ENCODE data around the gene ANLN. TPM values are rescaled to one million over a fixed set of nuclear protein-coding genes. Genes with fewer than 3 reads are reported as not detected.

ANLN gene
- total RNA-seq, 1 experiment from 2014 or later = 130 TPM

DNA sequence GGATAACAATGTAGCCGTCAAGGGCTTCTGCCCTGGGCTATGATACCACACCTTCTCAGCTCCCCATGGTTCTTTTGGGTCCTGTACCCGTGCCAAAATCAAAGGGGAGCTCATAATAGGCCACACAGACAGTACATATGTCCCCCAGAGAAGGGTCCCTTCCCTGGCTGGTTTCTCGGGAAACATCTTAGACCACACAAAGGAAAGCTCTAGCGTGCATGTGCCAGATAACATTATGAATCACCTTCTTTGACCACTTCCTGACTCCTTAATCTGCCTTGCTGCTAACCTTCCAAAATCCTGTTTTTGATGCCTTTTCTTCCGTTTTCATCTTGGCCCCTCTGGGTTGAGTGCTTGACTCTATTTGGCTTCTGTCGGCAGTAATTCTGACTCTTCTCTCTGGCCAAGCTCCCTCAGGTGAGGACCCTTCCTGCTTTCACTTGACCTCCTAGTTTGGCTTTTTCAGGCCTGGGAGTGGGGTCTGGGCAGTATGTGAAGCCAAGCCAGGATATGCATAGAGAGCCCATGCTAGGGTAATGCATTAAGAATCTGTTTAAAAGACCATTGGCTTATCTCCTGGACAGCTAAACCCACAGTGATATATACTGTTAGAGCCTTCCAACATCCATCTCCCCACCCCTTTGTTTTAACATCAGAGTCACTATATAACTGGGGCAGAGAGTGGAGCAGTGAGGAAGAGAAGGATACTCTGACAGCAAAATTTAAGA is 84.8 kb downstream of the ANLN start:
- no TSS peak for BruUV-seq (replicated peaks)
- peak overlapping the region; percentile 36 for H2AFZ ChIP-seq (ENCODE audit: low read depth, low read length, poor library complexity, severe bottlenecking)
- CTCF ChIA-PET = interaction anchor here (0.9 to 5.3 kb wide), 3 partner anchors 13 to 726 kb away, joined by 3 to 43 read pairs (median 5); no protein-coding TSS in a partner anchor
- POLR2A ChIA-PET = no interaction called here
- H3K9ac ChIP-seq (ENCODE audit: low read length) = no peak overlapping the region
- no peaks in the 10 kb centered on the region for H3K9me2 ChIP-seq (ENCODE audit: insufficient read depth)
- no peaks in the 10 kb centered on the region for H3K36me3 ChIP-seq (ENCODE audit: control insufficient read depth in 1 of 2, insufficient read depth in 2 of 2, low read length in 2 of 2)
- H3K4me3 ChIP-seq (replicated peaks in 1 of 2; ENCODE audit: low read depth in 1 of 2, low read length in 2 of 2) = no peak overlapping the region
- no peaks in the 10 kb centered on the region for H3K79me2 ChIP-seq (ENCODE audit: insufficient read depth, low read length)
- intact Hi-C loops (cut with micrococcal nuclease) = no loop called here
- RAD21 ChIA-PET (ENCODE audit: low non-redundant PET in 1 of 2, low total read pairs in 2 of 2, uncharacterized antibody in 2 of 2, unreplicated experiment in 2 of 2) = interaction anchor here (1.0 to 1.5 kb wide), 2 partner anchors 13 to 724 kb away, joined by 4 read pairs; no protein-coding TSS in a partner anchor
- no peak overlapping the region for H3K27ac ChIP-seq (ENCODE audit: low read depth, low read length)
- no peak overlapping the region for H3K4me2 ChIP-seq (ENCODE audit: low read length)
- H3K9me3 ChIP-seq (ENCODE audit: control insufficient read depth in 1 of 2, insufficient read depth in 1 of 2, low read depth in 1 of 2, low read length in 2 of 2) = no peaks in the 10 kb centered on the region
- TF ChIP-seq RAD21 (IDR thresholded peaks at IDR 0.05; ENCODE audit: low read depth) (no peak), ELF1 (IDR thresholded peaks at IDR 0.05; ENCODE audit: borderline replicate concordance, low read depth) (no peak), EZH2phosphoT487 (IDR thresholded peaks at IDR 0.05; ENCODE audit: borderline replicate concordance) (no peak), CEBPB (IDR thresholded peaks at IDR 0.05; ENCODE audit: low read depth) (no peak), SP1 (IDR thresholded peaks at IDR 0.05; ENCODE audit: low read depth) (no peak), POLR2A (IDR thresholded peaks at IDR 0.05; ENCODE audit: borderline replicate concordance, extremely low read depth, insufficient read depth, insufficient read length) (no peak), FOSL1 (IDR thresholded peaks at IDR 0.05; ENCODE audit: low read depth) (no peak), ZFX (IDR thresholded peaks at IDR 0.05) (no peak), SRF (IDR thresholded peaks at IDR 0.05; ENCODE audit: low read depth) (no peak), YY1 (IDR thresholded peaks at IDR 0.05; ENCODE audit: extremely low read depth, insufficient replicate concordance, low read depth, low read length) (no peak), SIN3A (IDR thresholded peaks at IDR 0.05; ENCODE audit: low read depth) (no peak), CBX3 (IDR thresholded peaks at IDR 0.05; ENCODE audit: low read depth) (no peak), JUND (IDR thresholded peaks at IDR 0.05) (no peak), EZH2 (IDR thresholded peaks at IDR 0.05) (no peak)
- TF ChIP-seq, protein P1, sequence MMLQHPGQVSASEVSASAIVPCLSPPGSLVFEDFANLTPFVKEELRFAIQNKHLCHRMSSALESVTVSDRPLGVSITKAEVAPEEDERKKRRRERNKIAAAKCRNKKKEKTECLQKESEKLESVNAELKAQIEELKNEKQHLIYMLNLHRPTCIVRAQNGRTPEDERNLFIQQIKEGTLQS (IDR thresholded peaks at IDR 0.05) = no peak
- TF ChIP-seq, protein P2, sequence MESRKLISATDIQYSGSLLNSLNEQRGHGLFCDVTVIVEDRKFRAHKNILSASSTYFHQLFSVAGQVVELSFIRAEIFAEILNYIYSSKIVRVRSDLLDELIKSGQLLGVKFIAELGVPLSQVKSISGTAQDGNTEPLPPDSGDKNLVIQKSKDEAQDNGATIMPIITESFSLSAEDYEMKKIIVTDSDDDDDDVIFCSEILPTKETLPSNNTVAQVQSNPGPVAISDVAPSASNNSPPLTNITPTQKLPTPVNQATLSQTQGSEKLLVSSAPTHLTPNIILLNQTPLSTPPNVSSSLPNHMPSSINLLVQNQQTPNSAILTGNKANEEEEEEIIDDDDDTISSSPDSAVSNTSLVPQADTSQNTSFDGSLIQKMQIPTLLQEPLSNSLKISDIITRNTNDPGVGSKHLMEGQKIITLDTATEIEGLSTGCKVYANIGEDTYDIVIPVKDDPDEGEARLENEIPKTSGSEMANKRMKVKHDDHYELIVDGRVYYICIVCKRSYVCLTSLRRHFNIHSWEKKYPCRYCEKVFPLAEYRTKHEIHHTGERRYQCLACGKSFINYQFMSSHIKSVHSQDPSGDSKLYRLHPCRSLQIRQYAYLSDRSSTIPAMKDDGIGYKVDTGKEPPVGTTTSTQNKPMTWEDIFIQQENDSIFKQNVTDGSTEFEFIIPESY (IDR thresholded peaks at IDR 0.05; ENCODE audit: extremely low read depth, insufficient replicate concordance, low read length) = no peak
- TF ChIP-seq, protein P3, sequence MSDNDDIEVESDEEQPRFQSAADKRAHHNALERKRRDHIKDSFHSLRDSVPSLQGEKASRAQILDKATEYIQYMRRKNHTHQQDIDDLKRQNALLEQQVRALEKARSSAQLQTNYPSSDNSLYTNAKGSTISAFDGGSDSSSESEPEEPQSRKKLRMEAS (IDR thresholded peaks at IDR 0.05) = no peak
- TF ChIP-seq, protein P4, sequence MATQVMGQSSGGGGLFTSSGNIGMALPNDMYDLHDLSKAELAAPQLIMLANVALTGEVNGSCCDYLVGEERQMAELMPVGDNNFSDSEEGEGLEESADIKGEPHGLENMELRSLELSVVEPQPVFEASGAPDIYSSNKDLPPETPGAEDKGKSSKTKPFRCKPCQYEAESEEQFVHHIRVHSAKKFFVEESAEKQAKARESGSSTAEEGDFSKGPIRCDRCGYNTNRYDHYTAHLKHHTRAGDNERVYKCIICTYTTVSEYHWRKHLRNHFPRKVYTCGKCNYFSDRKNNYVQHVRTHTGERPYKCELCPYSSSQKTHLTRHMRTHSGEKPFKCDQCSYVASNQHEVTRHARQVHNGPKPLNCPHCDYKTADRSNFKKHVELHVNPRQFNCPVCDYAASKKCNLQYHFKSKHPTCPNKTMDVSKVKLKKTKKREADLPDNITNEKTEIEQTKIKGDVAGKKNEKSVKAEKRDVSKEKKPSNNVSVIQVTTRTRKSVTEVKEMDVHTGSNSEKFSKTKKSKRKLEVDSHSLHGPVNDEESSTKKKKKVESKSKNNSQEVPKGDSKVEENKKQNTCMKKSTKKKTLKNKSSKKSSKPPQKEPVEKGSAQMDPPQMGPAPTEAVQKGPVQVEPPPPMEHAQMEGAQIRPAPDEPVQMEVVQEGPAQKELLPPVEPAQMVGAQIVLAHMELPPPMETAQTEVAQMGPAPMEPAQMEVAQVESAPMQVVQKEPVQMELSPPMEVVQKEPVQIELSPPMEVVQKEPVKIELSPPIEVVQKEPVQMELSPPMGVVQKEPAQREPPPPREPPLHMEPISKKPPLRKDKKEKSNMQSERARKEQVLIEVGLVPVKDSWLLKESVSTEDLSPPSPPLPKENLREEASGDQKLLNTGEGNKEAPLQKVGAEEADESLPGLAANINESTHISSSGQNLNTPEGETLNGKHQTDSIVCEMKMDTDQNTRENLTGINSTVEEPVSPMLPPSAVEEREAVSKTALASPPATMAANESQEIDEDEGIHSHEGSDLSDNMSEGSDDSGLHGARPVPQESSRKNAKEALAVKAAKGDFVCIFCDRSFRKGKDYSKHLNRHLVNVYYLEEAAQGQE (IDR thresholded peaks at IDR 0.05; ENCODE audit: low read depth) = no peak
- no peaks in the 10 kb centered on the region for H3K27me3 ChIP-seq (ENCODE audit: insufficient read depth, low read length)
- no peaks in the 10 kb centered on the region for H4K20me1 ChIP-seq (ENCODE audit: insufficient read depth)
- ATAC-seq (no peak), DNase-seq (ENCODE audit: low read depth, low spot score) (no peak)
- no peaks in the 10 kb centered on the region for H3K4me1 ChIP-seq (ENCODE audit: control insufficient read depth in 1 of 2, insufficient read depth in 2 of 2, low read length in 2 of 2)
